SHP77 treated with DMSO at 0.1 percent for 48 hours (cell line): ENCODE results near the gene MEF2A.
"Not testable (repeated sequence)": the region's sequence is repeated elsewhere in the genome, so short reads cannot be mapped to it uniquely, and the experiment has no call there.

Experiments
- DNase-seq: peaks from one replicate; lab custom pipeline; 2025; lab: John Stamatoyannopoulos, UW

The MEF2A gene

GRCh38 chr15:99645951-99646350 lies 80.2 kb downstream of the MEF2A start:
- no peak for DNase-seq

GRCh38 chr15:99651023-99651807 lies 85.4 kb downstream of the MEF2A start:
- no peak for DNase-seq

GRCh38 chr15:99656205-99656604 lies 90.4 kb downstream of the MEF2A start:
- DNase-seq: no peak

- no peak for DNase-seq
Measured at GRCh38 chr15:99657996-99658395, 92.2 kb downstream of the MEF2A start.

GRCh38 chr15:99662903-99663302 lies 97.1 kb downstream of the MEF2A start:
- DNase-seq: no peak

GRCh38 chr15:99666073-99666472 lies 100.3 kb downstream of the MEF2A start:
- not testable (repeated sequence) for DNase-seq

GRCh38 chr15:99668533-99669182 lies 102.9 kb downstream of the MEF2A start:
- no peak for DNase-seq

- no peak for DNase-seq
Measured at GRCh38 chr15:99669250-99669649, 103.5 kb downstream of the MEF2A start.

- no peak for DNase-seq
Measured at GRCh38 chr15:99671926-99672635, 106.3 kb downstream of the MEF2A start.

GRCh38 chr15:99673111-99673510 lies 107.3 kb downstream of the MEF2A start:
- no peak for DNase-seq

GRCh38 chr15:99674279-99674678 lies 108.5 kb downstream of the MEF2A start:
- no peak for DNase-seq

GRCh38 chr15:99677540-99678134 lies 111.9 kb downstream of the MEF2A start:
- no peak for DNase-seq

GRCh38 chr15:99680276-99680675 lies 114.5 kb downstream of the MEF2A start:
- no peak for DNase-seq

GRCh38 chr15:99681990-99682389 lies 116.2 kb downstream of the MEF2A start:
- DNase-seq: no peak

GRCh38 chr15:99682455-99682854 lies 116.7 kb downstream of the MEF2A start:
- DNase-seq: no peak

- no peak for DNase-seq
Measured at GRCh38 chr15:99683000-99683670, 117.4 kb downstream of the MEF2A start.

GRCh38 chr15:99686290-99686689 lies 120.5 kb downstream of the MEF2A start:
- no peak for DNase-seq

- no peak for DNase-seq
Measured at GRCh38 chr15:99692825-99693224, 127.0 kb downstream of the MEF2A start.

- no peak for DNase-seq
Measured at GRCh38 chr15:99696096-99696495, 130.3 kb downstream of the MEF2A start.

GRCh38 chr15:99702895-99703602 lies 137.3 kb downstream of the MEF2A start:
- no peak for DNase-seq
